Stimulated activated CD8-positive, alpha-beta memory T cell treated with anti-CD3 and anti-CD28 coated beads, Interleukin-2, amount 100 ng/mL, for 1 hour (primary cell): ENCODE data around the gene REC8.
"Not testable (repeated sequence)": the region's sequence is repeated elsewhere in the genome, so short reads cannot be mapped to it uniquely, and the experiment has no call there.

ENCODE experiments used
- DNase-seq, 2 donors: peaks; one replicate each; pipeline ENCODE4 v3.0.0-alpha.2; 2020; ENCODE audit warnings: low read depth in 2 of 2

REC8 gene

GRCh38 chr14:24183014-24183481 is 11.2 kb downstream of the REC8 start:
- no peak for DNase-seq

- no peak for DNase-seq
Observed at GRCh38 chr14:24184104-24184970, 12.5 kb downstream of the REC8 start.

- DNase-seq, result no peak
Observed at GRCh38 chr14:24185026-24185425, 13.1 kb downstream of the REC8 start.

- DNase-seq, result no peak
Observed at GRCh38 chr14:24185741-24186140, 13.9 kb downstream of the REC8 start.

- no peak for DNase-seq
Observed at GRCh38 chr14:24186831-24187538, 15.1 kb downstream of the REC8 start.

GRCh38 chr14:24187539-24187915 is 15.6 kb downstream of the REC8 start:
- no peak for DNase-seq

GRCh38 chr14:24188251-24189058 is 16.6 kb downstream of the REC8 start, which contains the start of gene IPO4:
TSS of gene IPO4 (minus strand) at chr14:24188816. CDS start at chr14:24188787, 29 bp downstream.
- peak; percentile 87 to 91 for DNase-seq

GRCh38 chr14:24189059-24189375 is 17.1 kb downstream of the REC8 start:
- DNase-seq, result no peak

GRCh38 chr14:24189460-24189859 is 17.6 kb downstream of the REC8 start:
- no peak for DNase-seq

- no peak for DNase-seq
Observed at GRCh38 chr14:24190416-24190815, 18.5 kb downstream of the REC8 start.

GRCh38 chr14:24192933-24193332 is 21.1 kb downstream of the REC8 start:
- DNase-seq, result no peak

- no peak for DNase-seq
Observed at GRCh38 chr14:24194186-24194872, 22.4 kb downstream of the REC8 start.

- DNase-seq, result no peak
Observed at GRCh38 chr14:24194873-24195185, 22.9 kb downstream of the REC8 start.

GRCh38 chr14:24195186-24196070 is 23.5 kb downstream of the REC8 start, which contains the start of gene TM9SF1:
TSS of gene TM9SF1 (minus strand) at chr14:24195441. CDS start at chr14:24195019, 422 bp downstream.
- peak; percentile 76 to 77 for DNase-seq

GRCh38 chr14:24196071-24197055 is 24.5 kb downstream of the REC8 start:
- no peak for DNase-seq

- DNase-seq, result no peak
Observed at GRCh38 chr14:24197056-24197450, 25.2 kb downstream of the REC8 start.

- no peak for DNase-seq
Observed at GRCh38 chr14:24198814-24199524, 27.1 kb downstream of the REC8 start.

GRCh38 chr14:24202538-24202937 is 30.7 kb downstream of the REC8 start:
- DNase-seq, result not testable (repeated sequence)
